WERI-Rb-1 (cell line): ENCODE measurements around the gene NHERF2.

Experiments
- DNase-seq: peaks from one replicate; pipeline ENCODE4 v3.0.0-alpha.2; 2020
- H3K27ac ChIP-seq: fragments of 250-450 bp; sonication (Bioruptor Pico); 2 replicates; pipeline ENCODE4 v1.5.1; 2020; ENCODE audit warnings: mild to moderate bottlenecking, moderate library complexity
- H3K27me3 ChIP-seq: fragments of 250-450 bp; sonication (Bioruptor Pico); 2 replicates; pipeline ENCODE4 v1.5.1; 2021; ENCODE audit warnings: mild to moderate bottlenecking, low read depth, moderate library complexity; ENCODE audit not compliant: insufficient read depth, severe bottlenecking
- H3K36me3 ChIP-seq: fragments of 250-450 bp; sonication (Bioruptor Pico); 2 replicates; pipeline ENCODE4 v1.5.1; 2020; ENCODE audit warnings: mild to moderate bottlenecking, moderate library complexity
- H3K4me3 ChIP-seq: 2 replicates; pipeline ENCODE4 v1.5.1; 2011; ENCODE audit warnings: low read depth, mild to moderate bottlenecking, control low read depth, low read length
- H3K9me3 ChIP-seq: fragments of 250-450 bp; sonication (Bioruptor Pico); 2 replicates; pipeline ENCODE4 v1.5.1; 2021; ENCODE audit warnings: mild to moderate bottlenecking, moderate library complexity; ENCODE audit not compliant: severe bottlenecking
- TF ChIP-seq, protein P1 (sequence below): IDR thresholded peaks from 2 replicates; pipeline ENCODE4 v1.5.1; 2011; ENCODE audit warnings: low read depth, mild to moderate bottlenecking, control low read depth, inconsistent platforms, low read length

NHERF2 gene

DNA sequence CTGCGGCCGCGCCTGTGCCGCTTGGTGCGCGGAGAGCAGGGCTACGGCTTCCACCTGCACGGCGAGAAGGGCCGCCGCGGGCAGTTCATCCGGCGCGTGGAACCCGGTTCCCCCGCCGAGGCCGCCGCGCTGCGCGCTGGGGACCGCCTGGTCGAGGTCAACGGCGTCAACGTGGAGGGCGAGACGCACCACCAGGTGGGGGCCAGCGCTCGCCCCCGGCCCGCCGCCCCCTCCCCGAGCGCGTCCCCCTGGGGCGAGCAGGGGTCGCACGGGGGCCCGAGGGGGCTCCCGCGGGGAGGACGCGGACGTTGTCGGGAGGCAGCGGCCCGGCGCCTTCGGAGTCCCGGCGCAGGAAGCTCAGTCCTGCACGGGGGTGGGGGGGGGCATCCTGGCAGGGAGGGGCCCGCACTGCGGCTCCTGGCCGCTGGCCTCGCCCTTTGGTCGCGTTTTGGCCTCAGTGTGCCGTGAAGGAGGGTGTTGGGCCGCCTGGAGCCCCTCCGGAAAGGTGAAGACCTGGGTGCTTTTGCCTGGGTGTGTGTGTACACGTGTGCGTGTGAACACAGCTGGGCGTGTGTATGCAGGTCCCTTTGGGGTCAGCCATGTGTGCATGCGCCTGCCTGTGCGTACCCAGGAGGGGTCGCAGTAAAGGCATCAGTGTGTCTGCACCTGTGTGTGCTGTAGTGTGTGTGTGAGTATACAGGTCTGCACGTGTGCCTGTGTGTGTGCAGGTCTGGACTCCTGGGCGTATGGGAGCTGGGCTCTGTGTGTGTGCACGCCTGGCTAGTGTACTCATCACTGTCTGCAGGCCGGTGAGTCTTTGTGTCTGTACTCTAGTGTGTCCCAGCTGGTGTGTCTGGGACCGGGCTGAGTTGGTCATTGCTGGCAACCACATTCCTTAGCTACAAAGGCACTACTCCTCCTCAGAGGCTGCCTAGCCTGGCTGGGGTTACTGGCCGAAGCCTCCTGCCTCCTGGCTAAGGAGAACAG is 615 bp downstream of the NHERF2 start:
- Histone ChIP-seq H3K27me3 (no peaks in the 10 kb centered on the region), H3K36me3 (peaks cover 14% of the 10 kb centered on the region), H3K9me3 (no peaks in the 10 kb centered on the region), H3K4me3 (peak overlapping the region; percentile 41), H3K27ac (no peak overlapping the region)
- peak; percentile 51 for DNase-seq
- TF ChIP-seq, protein P1, sequence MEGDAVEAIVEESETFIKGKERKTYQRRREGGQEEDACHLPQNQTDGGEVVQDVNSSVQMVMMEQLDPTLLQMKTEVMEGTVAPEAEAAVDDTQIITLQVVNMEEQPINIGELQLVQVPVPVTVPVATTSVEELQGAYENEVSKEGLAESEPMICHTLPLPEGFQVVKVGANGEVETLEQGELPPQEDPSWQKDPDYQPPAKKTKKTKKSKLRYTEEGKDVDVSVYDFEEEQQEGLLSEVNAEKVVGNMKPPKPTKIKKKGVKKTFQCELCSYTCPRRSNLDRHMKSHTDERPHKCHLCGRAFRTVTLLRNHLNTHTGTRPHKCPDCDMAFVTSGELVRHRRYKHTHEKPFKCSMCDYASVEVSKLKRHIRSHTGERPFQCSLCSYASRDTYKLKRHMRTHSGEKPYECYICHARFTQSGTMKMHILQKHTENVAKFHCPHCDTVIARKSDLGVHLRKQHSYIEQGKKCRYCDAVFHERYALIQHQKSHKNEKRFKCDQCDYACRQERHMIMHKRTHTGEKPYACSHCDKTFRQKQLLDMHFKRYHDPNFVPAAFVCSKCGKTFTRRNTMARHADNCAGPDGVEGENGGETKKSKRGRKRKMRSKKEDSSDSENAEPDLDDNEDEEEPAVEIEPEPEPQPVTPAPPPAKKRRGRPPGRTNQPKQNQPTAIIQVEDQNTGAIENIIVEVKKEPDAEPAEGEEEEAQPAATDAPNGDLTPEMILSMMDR: peak; percentile 48

DNA sequence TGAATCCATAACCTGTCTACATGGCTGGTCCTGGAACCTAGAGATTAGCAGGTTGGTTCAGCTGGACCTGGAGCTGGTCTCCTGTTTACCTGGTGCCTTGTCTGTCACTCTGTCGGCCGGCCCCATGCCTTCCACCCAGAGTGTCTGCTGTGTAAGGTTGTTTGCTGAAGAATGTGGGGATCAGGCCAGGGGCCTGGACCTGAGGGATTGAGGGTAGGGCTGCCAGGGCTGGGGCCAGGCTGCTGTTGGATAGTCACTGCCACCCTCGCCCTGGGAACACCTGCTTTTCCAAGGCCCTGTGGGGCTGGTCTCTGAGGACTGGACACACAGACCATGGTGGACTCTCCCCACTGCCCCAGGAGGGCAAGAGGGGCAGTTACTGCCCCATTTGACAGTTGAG is 1.4 kb downstream of the NHERF2 start:
- no peak for DNase-seq
- Histone ChIP-seq H3K27me3 (no peaks in the 10 kb centered on the region), H3K27ac (no peak overlapping the region), H3K9me3 (no peaks in the 10 kb centered on the region), H3K36me3 (peaks cover 14% of the 10 kb centered on the region), H3K4me3 (no peak overlapping the region)
- TF ChIP-seq, protein P1: no peak

DNA sequence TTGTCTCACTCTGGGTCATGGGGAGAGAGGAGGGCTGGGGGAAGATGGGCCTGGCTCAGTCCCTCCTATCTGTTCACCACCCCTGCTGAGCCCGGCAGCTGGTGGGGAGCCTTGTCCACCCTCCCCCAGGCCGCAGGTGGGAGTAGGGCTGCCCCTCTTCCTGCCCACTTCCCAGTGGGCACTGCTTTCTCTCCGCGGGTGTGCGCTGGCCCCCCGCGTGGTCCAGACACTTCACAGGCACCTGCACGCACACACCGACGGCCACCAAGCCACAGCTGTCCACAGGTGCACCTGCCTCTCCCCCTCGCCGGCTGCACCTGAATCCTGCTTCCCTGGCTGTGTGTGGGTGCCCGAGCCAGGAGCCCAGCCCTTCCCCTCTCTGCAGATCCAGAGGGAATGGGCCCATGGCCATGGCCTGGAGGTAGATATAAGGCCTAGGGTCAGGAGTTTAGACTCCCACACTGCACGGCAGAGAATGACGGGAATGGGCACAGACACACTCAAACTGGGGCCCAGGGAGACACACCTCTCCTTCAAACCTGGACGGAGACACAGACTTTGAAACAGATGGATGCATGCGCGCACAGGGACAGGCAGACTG is 2.0 kb downstream of the NHERF2 start:
- no peak overlapping the region for H3K27ac ChIP-seq
- no peak for DNase-seq
- TF ChIP-seq, protein P1: no peak

DNA sequence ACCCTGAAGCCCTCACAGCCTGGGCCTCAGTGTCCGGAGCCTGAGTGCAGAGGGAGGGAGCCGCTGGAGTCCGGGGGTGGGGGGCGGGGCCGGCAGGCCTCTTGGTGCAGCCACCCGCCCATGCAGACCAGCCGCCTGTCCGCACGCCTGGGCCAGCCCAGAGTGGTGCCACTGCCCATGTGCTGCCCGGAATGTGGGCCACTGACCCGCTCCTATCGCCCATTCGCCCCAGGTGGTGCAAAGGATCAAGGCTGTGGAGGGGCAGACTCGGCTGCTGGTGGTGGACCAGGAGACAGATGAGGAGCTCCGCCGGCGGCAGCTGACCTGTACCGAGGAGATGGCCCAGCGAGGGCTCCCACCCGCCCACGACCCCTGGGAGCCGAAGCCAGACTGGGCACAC is 2.6 kb downstream of the NHERF2 start:
- TF ChIP-seq, protein P1: no peak
- Histone ChIP-seq H3K4me3 (no peak overlapping the region), H3K27ac (no peak overlapping the region), H3K9me3 (no peaks in the 10 kb centered on the region), H3K27me3 (no peaks in the 10 kb centered on the region), H3K36me3 (peaks cover 14% of the 10 kb centered on the region)
- no peak for DNase-seq

More for the DNA sequence above, 2.0 kb downstream of the NHERF2 start:
- H3K9me3 ChIP-seq: no peaks in the 10 kb centered on the region
- H3K36me3 ChIP-seq: peaks cover 14% of the 10 kb centered on the region
- no peaks in the 10 kb centered on the region for H3K27me3 ChIP-seq
- H3K4me3 ChIP-seq: no peak overlapping the region

DNA sequence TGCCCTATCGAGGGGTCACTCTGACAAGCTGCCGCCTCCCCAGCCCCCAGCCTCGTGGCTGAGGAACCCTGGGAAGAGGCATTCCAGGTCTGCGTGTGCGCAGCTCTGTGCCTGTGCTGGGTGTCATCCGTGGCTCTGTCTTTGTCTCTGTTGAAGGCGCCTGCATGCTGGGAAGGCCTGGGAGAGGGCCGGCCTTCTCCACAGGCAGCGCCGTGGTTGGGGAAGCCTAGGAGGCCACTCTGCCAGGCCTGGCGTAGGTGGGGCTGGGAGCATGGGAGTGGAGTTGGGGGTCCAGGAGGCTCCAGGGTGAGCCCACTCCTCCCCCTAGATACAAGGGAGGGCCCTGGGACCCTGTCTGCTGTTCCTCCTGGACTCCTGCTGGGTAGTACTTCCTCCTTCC is 3.3 kb downstream of the NHERF2 start:
- TF ChIP-seq, protein P1: no peak
- peaks cover 14% of the 10 kb centered on the region for H3K36me3 ChIP-seq
- no peaks in the 10 kb centered on the region for H3K9me3 ChIP-seq
- H3K4me3 ChIP-seq: no peak overlapping the region
- DNase-seq: no peak
- no peaks in the 10 kb centered on the region for H3K27me3 ChIP-seq
- H3K27ac ChIP-seq: no peak overlapping the region; the same call in 1 of the 2 replicates
